ENCODE results near the gene RIOK2. TPM values are rescaled to one million over a fixed set of nuclear protein-coding genes. Genes with fewer than 3 reads are reported as not detected.

Gene RIOK2
- total RNA-seq, 3 donors from 2014 or later = 51.4 to 59.1 (median 54.2) TPM

- Mint-ChIP-seq H3K4me1 (ENCODE audit: low read depth) (no peaks in the 10 kb centered on the region), H3K36me3 (ENCODE audit: insufficient read depth) (no peaks in the 10 kb centered on the region), H3K4me3 (no peak overlapping the region), H3K27me3 (ENCODE audit: low read depth) (peaks cover 6% of the 10 kb centered on the region), H3K9me3 (no peaks in the 10 kb centered on the region)
- DNase-seq (no peak), ATAC-seq (no peak)
These were observed 57.8 kb downstream of the RIOK2 start for GRCh38 chr5:97125125-97125683.

DNA sequence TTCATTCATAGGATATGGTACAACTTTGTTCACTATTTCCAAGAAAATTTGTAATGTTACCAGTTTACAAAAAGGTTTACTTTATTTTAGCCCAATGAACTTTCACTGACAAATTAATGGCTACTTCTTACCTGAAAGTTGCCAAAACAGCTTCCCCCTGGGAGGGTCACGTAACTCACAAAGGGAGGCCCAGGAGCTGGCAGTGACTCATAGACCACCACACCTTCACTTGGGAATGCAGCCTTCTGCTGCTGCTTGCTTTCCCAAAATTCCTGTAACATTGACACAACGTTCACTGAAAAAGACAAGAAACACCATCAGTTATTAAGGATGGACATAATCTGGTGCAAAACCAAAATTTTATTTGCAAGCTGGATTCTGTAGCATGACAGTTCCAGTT lies 58.7 kb downstream of the RIOK2 start:
- no peak for DNase-seq
- Mint-ChIP-seq H3K36me3 (ENCODE audit: insufficient read depth) (no peaks in the 10 kb centered on the region), H3K4me1 (ENCODE audit: low read depth) (no peaks in the 10 kb centered on the region), H3K4me3 (no peak overlapping the region), H3K27me3 (ENCODE audit: low read depth) (peaks cover 6% of the 10 kb centered on the region), H3K9me3 (no peaks in the 10 kb centered on the region)
- ATAC-seq = no peak

DNA sequence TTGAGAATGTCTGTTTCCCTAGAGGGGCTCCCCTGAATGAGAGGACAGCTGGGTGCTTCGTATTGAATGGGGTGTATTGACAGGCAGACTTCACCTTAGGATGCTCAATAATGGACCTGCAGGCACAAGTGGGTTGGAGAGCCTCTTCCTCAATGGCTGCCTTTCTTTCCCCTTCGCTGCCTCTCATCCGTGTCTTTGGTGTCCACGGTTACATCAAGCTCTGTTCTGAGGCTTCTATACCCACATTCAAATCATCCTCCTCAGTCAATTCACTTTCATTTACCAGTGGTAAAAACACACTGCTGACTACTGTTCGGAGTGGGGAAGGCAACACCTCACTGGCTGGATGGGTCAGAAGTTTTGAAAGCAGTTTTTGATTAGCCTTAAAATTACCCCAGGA lies 61.2 kb downstream of the RIOK2 start:
- ATAC-seq (no peak), DNase-seq (no peak)
- no peaks in the 10 kb centered on the region for H3K36me3 Mint-ChIP-seq (ENCODE audit: insufficient read depth)
- peaks cover 6% of the 10 kb centered on the region for H3K27me3 Mint-ChIP-seq (ENCODE audit: low read depth)
- no peaks in the 10 kb centered on the region for H3K4me1 Mint-ChIP-seq (ENCODE audit: low read depth)
- H3K4me3 Mint-ChIP-seq = no peak overlapping the region
- no peaks in the 10 kb centered on the region for H3K9me3 Mint-ChIP-seq

DNA sequence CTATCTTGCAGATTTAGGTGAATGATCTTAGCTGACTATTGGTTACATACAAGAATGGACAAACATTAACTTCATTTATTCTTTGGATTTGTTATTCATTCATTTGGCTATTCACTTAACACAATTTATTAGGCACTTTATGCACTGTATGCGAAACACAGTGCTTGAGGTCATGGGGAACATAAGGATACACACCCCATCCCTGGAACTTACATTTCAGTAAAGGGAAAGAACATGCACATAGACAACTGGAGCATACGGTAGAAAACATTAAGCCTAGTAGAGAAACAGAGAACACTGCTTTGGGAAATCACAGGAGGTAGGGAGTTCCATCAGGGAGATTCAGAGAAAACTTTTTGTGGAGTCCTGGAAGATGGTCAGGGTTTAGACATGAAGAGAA lies 62.9 kb downstream of the RIOK2 start:
- ATAC-seq (no peak), DNase-seq (no peak)
- H3K4me1 Mint-ChIP-seq (ENCODE audit: low read depth) = no peaks in the 10 kb centered on the region
- H3K27me3 Mint-ChIP-seq (ENCODE audit: low read depth) = peaks cover 6% of the 10 kb centered on the region
- no peak overlapping the region for H3K4me3 Mint-ChIP-seq
- no peaks in the 10 kb centered on the region for H3K36me3 Mint-ChIP-seq (ENCODE audit: insufficient read depth)
- H3K9me3 Mint-ChIP-seq = no peaks in the 10 kb centered on the region

GRCh38 chr5:97119007-97119390 lies 64.0 kb downstream of the RIOK2 start:
- Mint-ChIP-seq H3K4me1 (ENCODE audit: low read depth) (no peaks in the 10 kb centered on the region), H3K4me3 (no peak overlapping the region), H3K36me3 (ENCODE audit: insufficient read depth) (no peaks in the 10 kb centered on the region), H3K27me3 (ENCODE audit: low read depth) (peaks cover 6% of the 10 kb centered on the region), H3K9me3 (no peaks in the 10 kb centered on the region)
- no peak for ATAC-seq
- no peak for DNase-seq

DNA sequence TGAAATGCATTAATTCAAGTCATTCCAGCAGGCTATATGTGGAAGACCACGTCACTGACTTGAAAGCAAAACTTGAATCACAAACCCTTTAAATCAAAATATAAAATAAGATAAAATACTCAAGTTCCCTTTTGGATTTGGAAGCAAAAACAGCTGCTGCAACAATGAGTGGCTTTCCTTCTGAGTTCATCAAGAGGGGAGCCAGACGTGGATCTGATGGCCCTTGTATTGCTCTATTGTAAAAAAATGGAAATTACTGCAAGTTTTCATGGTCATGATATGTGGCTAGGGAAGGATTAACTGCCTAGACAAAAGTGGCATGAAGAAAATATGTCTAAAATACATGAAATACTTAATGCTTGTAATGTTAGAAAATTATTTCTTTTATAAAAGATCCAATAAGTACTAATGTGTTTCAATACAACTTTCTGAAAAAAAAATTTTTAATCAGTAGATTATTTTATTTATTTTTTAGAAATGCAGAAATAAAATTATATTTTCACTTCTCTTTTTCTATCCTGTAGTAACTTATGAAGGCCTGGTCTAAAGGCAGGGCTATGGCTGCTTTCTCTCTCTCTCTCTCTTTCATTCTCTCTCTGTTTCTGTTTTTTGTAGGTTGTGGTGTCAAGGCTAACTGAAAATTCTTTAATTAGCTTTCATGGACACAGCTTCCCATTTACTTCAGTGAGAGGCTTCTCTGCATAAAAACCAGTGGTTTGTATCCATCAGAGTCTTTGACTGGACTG lies 64.6 kb downstream of the RIOK2 start:
- Mint-ChIP-seq H3K4me3 (no peak overlapping the region), H3K9me3 (no peaks in the 10 kb centered on the region), H3K27me3 (ENCODE audit: low read depth) (peaks cover 3% of the 10 kb centered on the region), H3K36me3 (ENCODE audit: insufficient read depth) (no peaks in the 10 kb centered on the region), H3K4me1 (ENCODE audit: low read depth) (no peaks in the 10 kb centered on the region)
- no peak for ATAC-seq
- DNase-seq = no peak

GRCh38 chr5:97115932-97116331 lies 67.1 kb downstream of the RIOK2 start:
- ATAC-seq (no peak), DNase-seq (no peak)
- Mint-ChIP-seq H3K4me3 (no peak overlapping the region), H3K36me3 (ENCODE audit: insufficient read depth) (no peaks in the 10 kb centered on the region), H3K27me3 (ENCODE audit: low read depth) (no peaks in the 10 kb centered on the region), H3K4me1 (ENCODE audit: low read depth) (peaks cover 4% of the 10 kb centered on the region), H3K9me3 (no peaks in the 10 kb centered on the region)

DNA sequence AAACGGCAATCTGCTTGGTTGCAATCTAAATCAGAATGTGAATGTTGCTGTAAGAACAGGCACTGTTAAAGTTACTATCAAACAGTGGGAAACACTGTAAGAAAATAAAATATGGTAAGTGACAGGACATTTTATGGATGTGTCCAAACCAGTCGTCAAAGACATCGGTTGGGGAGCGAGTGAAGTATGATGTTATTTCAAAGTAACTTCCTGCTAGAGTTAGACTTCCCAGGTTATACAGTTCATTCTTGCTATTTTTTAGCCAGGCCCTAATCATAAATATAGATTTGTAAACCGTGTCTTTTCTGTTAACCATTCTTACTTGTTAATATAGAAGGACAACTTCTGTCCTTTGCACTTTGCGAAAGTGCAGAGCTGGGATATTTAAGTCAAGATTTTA lies 70.8 kb downstream of the RIOK2 start:
- Mint-ChIP-seq H3K27me3 (ENCODE audit: low read depth) (no peaks in the 10 kb centered on the region), H3K4me1 (ENCODE audit: low read depth) (peaks cover 4% of the 10 kb centered on the region), H3K4me3 (no peak overlapping the region), H3K9me3 (no peaks in the 10 kb centered on the region), H3K36me3 (ENCODE audit: insufficient read depth) (peaks cover 2% of the 10 kb centered on the region)
- no peak for ATAC-seq
- no peak for DNase-seq

DNA sequence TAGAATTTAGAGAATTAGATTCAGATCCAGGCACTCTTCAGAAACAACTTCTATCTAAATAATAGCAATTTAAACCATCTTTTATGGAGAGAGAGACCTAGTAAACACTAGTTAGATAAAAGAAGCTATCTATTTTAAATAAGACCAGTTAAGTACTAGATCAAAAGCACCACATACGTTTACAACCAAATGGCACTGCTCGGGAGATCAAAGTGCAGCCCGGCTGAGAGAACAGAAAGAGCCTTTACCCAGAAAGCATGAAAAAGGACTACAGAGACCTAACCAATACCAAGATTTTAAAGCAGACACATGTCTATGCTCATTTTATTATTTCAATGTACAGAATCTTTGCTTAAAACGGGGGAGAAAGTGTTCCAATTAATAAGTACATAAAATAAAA lies 71.4 kb downstream of the RIOK2 start:
- no peak for DNase-seq
- no peaks in the 10 kb centered on the region for H3K27me3 Mint-ChIP-seq (ENCODE audit: low read depth)
- ATAC-seq = no peak
- H3K36me3 Mint-ChIP-seq (ENCODE audit: insufficient read depth) = peaks cover 2% of the 10 kb centered on the region
- no peak overlapping the region for H3K4me3 Mint-ChIP-seq
- H3K4me1 Mint-ChIP-seq (ENCODE audit: low read depth) = peaks cover 4% of the 10 kb centered on the region
- H3K9me3 Mint-ChIP-seq = no peaks in the 10 kb centered on the region

- Mint-ChIP-seq H3K27me3 (ENCODE audit: low read depth) (no peaks in the 10 kb centered on the region), H3K4me3 (no peak overlapping the region), H3K4me1 (ENCODE audit: low read depth) (peaks cover 4% of the 10 kb centered on the region), H3K9me3 (no peaks in the 10 kb centered on the region), H3K36me3 (ENCODE audit: insufficient read depth) (peaks cover 2% of the 10 kb centered on the region)
- DNase-seq = no peak
- no peak for ATAC-seq
These were observed 72.0 kb downstream of the RIOK2 start for GRCh38 chr5:97111004-97111403.

Other genes starting within 250 kb of the RIOK2 start
- 10 to 100 TPM; 20.3 to 22.9 (median 20.6) TPM for gene LNPEP, start 247.2 kb downstream of the RIOK2 start, total RNA-seq
- not detected for gene LIX1, start 40.6 kb downstream of the RIOK2 start, total RNA-seq